GM21619 (cell line): ENCODE measurements around the gene MICAL2.
"Not testable (repeated sequence)": the region's sequence is repeated elsewhere in the genome, so short reads cannot be mapped to it uniquely, and the experiment has no call there.

ENCODE experiments used
- ATAC-seq: cut with Tn5 transposase; IDR thresholded peaks from one replicate; pipeline ENCODE4 v1.9.1; 2021; ENCODE audit not compliant: unreplicated experiment

Gene MICAL2

GRCh38 chr11:12131943-12132789 lies 21.8 kb downstream of the MICAL2 start:
- ATAC-seq: no peak

- no peak for ATAC-seq
These were observed 22.4 kb downstream of the MICAL2 start for GRCh38 chr11:12132790-12133145.

GRCh38 chr11:12133547-12134235 lies 23.3 kb downstream of the MICAL2 start:
- ATAC-seq: no peak

GRCh38 chr11:12134236-12134585 lies 23.8 kb downstream of the MICAL2 start:
- no peak for ATAC-seq

GRCh38 chr11:12135185-12135584 lies 24.8 kb downstream of the MICAL2 start:
- no peak for ATAC-seq

GRCh38 chr11:12137005-12137690 lies 26.8 kb downstream of the MICAL2 start:
- ATAC-seq: no peak

GRCh38 chr11:12137938-12138731 lies 27.7 kb downstream of the MICAL2 start:
- ATAC-seq: no peak

- ATAC-seq: no peak
These were observed 28.9 kb downstream of the MICAL2 start for GRCh38 chr11:12139144-12139881.

- no peak for ATAC-seq
These were observed 29.9 kb downstream of the MICAL2 start for GRCh38 chr11:12140186-12140793.

GRCh38 chr11:12141283-12141682 lies 30.9 kb downstream of the MICAL2 start:
- no peak for ATAC-seq

- no peak for ATAC-seq
These were observed 31.8 kb downstream of the MICAL2 start for GRCh38 chr11:12142176-12142575.

GRCh38 chr11:12142909-12143308 lies 32.5 kb downstream of the MICAL2 start:
- no peak for ATAC-seq

GRCh38 chr11:12143461-12144258 lies 33.3 kb downstream of the MICAL2 start:
- no peak for ATAC-seq

GRCh38 chr11:12144330-12145174 lies 34.2 kb downstream of the MICAL2 start:
- ATAC-seq: no peak

GRCh38 chr11:12146678-12147077 lies 36.3 kb downstream of the MICAL2 start:
- not testable (repeated sequence) for ATAC-seq

GRCh38 chr11:12147827-12148226 lies 37.4 kb downstream of the MICAL2 start:
- no peak for ATAC-seq

GRCh38 chr11:12148466-12148865 lies 38.1 kb downstream of the MICAL2 start:
- no peak for ATAC-seq

- no peak for ATAC-seq
These were observed 38.5 kb downstream of the MICAL2 start for GRCh38 chr11:12148882-12149281.
